IPS DF 19.7 (cell line): ENCODE results near the gene GAB2.
"Not testable (repeated sequence)": the region's sequence is repeated elsewhere in the genome, so short reads cannot be mapped to it uniquely, and the experiment has no call there.

Experiments used
- DNase-seq: peaks from one replicate; pipeline ENCODE4 v3.0.0-alpha.2; 2013; ENCODE audit warnings: low read depth, low spot score

The GAB2 gene

GRCh38 chr11:78417175-78417887 is at the start of gene GAB2:
Gene GAB2, minus strand, starts transcription at chr11:78417820. Its CDS starts 100 bp downstream, at chr11:78417720.
- no peak for DNase-seq

GRCh38 chr11:78467370-78467769 is 49.8 kb upstream of the GAB2 start:
- DNase-seq: no peak

- no peak for DNase-seq
Observed at GRCh38 chr11:78465169-78465942, 47.7 kb upstream of the GAB2 start.

GRCh38 chr11:78464787-78465168 is 47.2 kb upstream of the GAB2 start:
- not testable (repeated sequence) for DNase-seq

- DNase-seq: no peak
Observed at GRCh38 chr11:78460471-78460870, 42.9 kb upstream of the GAB2 start.

GRCh38 chr11:78459738-78460137 is 42.1 kb upstream of the GAB2 start:
- no peak for DNase-seq

- no peak for DNase-seq
Observed at GRCh38 chr11:78457448-78457847, 39.8 kb upstream of the GAB2 start.

- no peak for DNase-seq
Observed at GRCh38 chr11:78453140-78453935, 35.7 kb upstream of the GAB2 start.

GRCh38 chr11:78451371-78452150 is 33.9 kb upstream of the GAB2 start:
- DNase-seq: no peak

GRCh38 chr11:78450866-78451265 is 33.2 kb upstream of the GAB2 start:
- DNase-seq: no peak

GRCh38 chr11:78449866-78450265 is 32.2 kb upstream of the GAB2 start:
- DNase-seq: no peak

- no peak for DNase-seq
Observed at GRCh38 chr11:78446210-78446609, 28.6 kb upstream of the GAB2 start.

GRCh38 chr11:78444726-78445125 is 27.1 kb upstream of the GAB2 start:
- DNase-seq: no peak

GRCh38 chr11:78441956-78442355 is 24.3 kb upstream of the GAB2 start:
- no peak for DNase-seq

- DNase-seq: no peak
Observed at GRCh38 chr11:78438298-78438975, 20.8 kb upstream of the GAB2 start.

- no peak for DNase-seq
Observed at GRCh38 chr11:78432956-78433355, 15.3 kb upstream of the GAB2 start.

GRCh38 chr11:78432058-78432515 is 14.5 kb upstream of the GAB2 start:
- DNase-seq: no peak

GRCh38 chr11:78429660-78430059 is 12.0 kb upstream of the GAB2 start:
- no peak for DNase-seq

- DNase-seq: no peak
Observed at GRCh38 chr11:78429209-78429608, 11.6 kb upstream of the GAB2 start.

GRCh38 chr11:78428773-78429172 is 11.2 kb upstream of the GAB2 start:
- no peak for DNase-seq

- DNase-seq: no peak
Observed at GRCh38 chr11:78428266-78428636, 10.6 kb upstream of the GAB2 start.
